D721Med (cell line): Measurements from ENCODE around the gene COX19.

ENCODE experiments used
- DNase-seq: peaks from one replicate; pipeline ENCODE4 v3.0.0; 2011; ENCODE audit warnings: low spot score; ENCODE audit not compliant: insufficient read length
- FAIRE-seq: peaks from 2 replicates; lab custom pipeline; 2011; peaks lifted over from hg19 to GRCh38; lab: Jason Lieb, UNC
- CTCF ChIP-seq: IDR thresholded peaks from 2 replicates; pipeline ENCODE4 v1.5.1; 2012; ENCODE audit warnings: mild to moderate bottlenecking, control low read depth; ENCODE audit not compliant: insufficient read depth; ENCODE audit errors: missing control alignments

Gene COX19

DNA sequence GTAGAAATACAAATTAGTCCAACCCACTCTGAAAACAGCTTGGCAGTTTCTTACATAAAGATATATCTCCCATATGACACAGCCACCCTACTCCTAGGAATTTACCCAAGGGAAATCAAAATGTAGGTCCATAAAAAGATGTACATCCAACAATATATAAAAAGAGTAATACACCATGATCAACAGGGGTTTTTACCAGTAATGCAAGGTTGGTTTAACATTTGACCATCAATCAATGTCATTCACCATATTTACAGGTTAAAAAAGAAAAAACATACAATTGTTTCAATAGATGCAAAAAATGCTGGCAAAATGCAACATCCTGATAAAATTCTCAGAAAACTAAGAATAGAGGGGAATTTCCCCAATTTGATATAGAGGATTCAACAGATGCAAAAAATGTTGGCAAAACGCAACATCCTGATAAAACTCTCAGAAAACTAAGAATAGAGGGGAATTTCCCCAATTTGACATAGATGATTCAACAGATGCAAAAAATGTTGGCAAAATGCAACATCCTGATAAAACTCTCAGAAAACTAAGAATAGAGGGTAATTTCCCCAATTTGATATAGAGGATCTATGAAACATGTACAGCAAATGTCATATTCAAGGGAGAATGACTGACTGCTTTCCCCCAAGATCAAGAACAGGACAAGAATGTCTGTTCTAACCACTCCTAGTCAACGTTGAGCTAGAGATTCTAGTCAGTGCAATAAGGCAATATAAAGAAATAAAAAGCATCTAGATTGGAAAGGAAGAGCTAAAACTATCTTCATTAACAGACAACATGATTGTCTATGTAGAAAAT lies 34.5 kb downstream of the COX19 start:
- FAIRE-seq (no peak), DNase-seq (no peak)
- no peak for TF ChIP-seq CTCF

DNA sequence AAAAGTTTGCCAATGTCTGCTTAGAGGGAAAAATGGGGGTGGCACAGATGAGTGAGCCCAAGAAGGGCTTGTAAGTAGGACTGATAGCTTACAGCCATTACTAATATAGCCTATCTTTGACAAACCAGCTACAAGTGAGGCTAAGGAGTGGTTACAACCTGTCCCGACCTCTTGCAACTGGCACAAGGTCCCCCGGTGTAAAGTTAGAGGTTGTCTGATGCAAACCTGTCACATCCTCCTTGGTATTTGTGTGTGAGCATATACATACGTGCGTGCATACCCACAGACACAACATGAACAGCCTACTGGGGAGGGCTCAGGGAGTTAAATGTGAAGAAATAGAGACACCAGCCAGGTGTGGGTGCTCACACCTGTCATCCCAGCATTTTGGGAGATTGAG lies 35.5 kb downstream of the COX19 start:
- DNase-seq (no peak), FAIRE-seq (no peak)
- no peak for TF ChIP-seq CTCF

- FAIRE-seq (no peak), DNase-seq (no peak)
- no peak for TF ChIP-seq CTCF
Measured at GRCh38 chr7:938546-939185, 36.7 kb downstream of the COX19 start.

DNA sequence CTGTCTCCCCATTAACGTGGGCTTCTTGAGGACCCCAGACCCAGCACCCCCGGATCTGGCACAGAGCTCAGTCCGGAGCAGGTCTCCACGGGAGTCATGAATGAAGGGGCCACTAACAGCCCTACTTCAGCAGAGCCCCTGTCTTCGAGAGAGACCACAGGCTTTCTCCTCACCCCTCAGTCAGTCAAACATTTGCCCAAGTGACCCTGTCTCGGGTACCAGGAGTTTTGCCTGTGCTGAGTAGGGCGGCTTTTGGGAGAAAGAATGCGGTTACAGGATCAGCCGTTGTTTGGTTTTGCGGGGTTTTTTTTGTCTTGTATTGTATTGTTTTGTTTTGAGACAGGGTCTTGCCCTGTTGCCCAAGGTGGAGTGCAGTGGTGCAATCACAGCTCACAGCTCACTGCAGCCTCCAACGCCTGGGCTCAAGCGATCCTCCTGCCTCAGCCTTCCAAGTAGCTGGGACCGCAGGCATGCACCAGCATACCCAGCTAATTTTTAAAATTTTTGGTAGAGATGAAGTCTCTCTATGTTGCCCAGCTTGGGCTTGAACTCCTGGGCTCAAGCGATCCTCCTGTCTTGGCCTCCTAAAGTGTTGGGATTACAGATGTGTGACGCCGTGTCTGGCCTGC lies 37.4 kb downstream of the COX19 start:
- no peak for TF ChIP-seq CTCF
- DNase-seq, result no peak
- FAIRE-seq, result no peak

GRCh38 chr7:936386-937054 lies 38.8 kb downstream of the COX19 start:
- DNase-seq, result no peak
- no peak for TF ChIP-seq CTCF
- FAIRE-seq, result no peak

DNA sequence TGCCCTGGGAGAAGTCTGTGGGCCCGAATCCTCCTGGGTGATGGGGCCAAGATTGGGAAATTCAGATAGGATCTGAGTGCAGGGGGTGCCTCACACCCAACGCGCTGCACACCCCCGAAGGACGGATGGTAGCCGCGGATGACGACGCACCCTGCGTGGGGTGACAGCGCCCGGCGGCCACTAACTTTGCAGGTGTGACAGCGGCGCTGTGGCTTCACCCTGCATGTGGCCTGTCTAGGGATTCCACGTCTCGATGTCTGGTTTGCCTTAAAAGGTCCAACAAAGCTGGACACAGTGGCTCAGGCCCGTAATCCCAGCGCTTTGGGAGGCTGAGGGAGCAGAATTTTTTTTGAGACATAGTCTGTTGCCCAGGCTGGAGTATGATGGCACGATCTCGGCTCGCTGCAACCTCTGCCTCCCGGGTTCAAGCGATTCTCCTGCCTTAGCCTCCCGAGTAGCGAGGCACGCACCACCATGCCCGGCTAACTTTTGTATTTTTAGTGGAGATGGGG lies 39.4 kb downstream of the COX19 start:
- no peak for FAIRE-seq
- DNase-seq, result no peak
- TF ChIP-seq CTCF, result no peak
